Esophagus squamous epithelium (tissue), 5 donors: ENCODE results near the gene MYH7. TPM values are rescaled to one million over a fixed set of nuclear protein-coding genes. Genes with fewer than 3 reads are reported as not detected.
A peak's percentile ranks its signal among the peaks of the same experiment; 100 is the strongest.

Source experiments
- DNase-seq: peaks from one replicate; lab custom pipeline; 2025; lab: John Stamatoyannopoulos, UW
- H3K27ac ChIP-seq, 4 donors: fragments of 200-600 bp; sonication (generic); one replicate each; pipeline ENCODE4 v1.5.1; 2016 to 2019; ENCODE audit warnings: mild to moderate bottlenecking in 1 of 4
- H3K27me3 ChIP-seq, 4 donors: fragments of 200-600 bp; sonication (generic); 1 replicate in 3 of 4; 2 replicates in 1 of 4; pipeline versions ENCODE4 v1.5.1 to v1.6.0; 2017 to 2021; ENCODE audit warnings: antibody characterized with exemption in 1 of 4
- H3K36me3 ChIP-seq, 3 donors: fragments of 200-600 bp; sonication (generic); one replicate each; pipeline ENCODE4 v1.5.1; 2016 to 2019
- H3K4me1 ChIP-seq, 3 donors: fragments of 200-600 bp; sonication (generic); one replicate each; pipeline ENCODE4 v1.5.1; 2017 to 2019
- H3K4me3 ChIP-seq, 4 donors: fragments of 200-600 bp; sonication (generic); 1 replicate in 3 of 4; 2 replicates in 1 of 4; pipeline ENCODE4 v1.5.1; 2016 to 2019; ENCODE audit warnings: mild to moderate bottlenecking in 2 of 4, moderate library complexity in 1 of 4
- H3K9me3 ChIP-seq, 3 donors: fragments of 200-600 bp; sonication (generic); one replicate each; pipeline ENCODE4 v1.5.1; 2016 to 2019
- POLR2A ChIP-seq, 4 donors: fragments of 450-650 bp; IDR thresholded peaks; one replicate each; pipeline ENCODE4 v1.6.1; 2017; ENCODE audit warnings: antibody characterized with exemption in 4 of 4, mild to moderate bottlenecking in 4 of 4, moderate library complexity in 3 of 4
- WGBS, 2 donors: methylation state at CpG; one replicate each; pipeline ENCODE4 v1.1.5; 2018; 5-methylcytosine and 5-hydroxymethylcytosine counted together
- intact Hi-C: fragments of 100-400 bp; cut with DNase I; formaldehyde crosslinking; loops from one replicate; pipeline ENCODE4 v1.15.0; 2022
- total RNA-seq, 4 donors: library from RNA; depleted of rRNA; stranded (reverse); fragments of >200 nt; gene quantifications; one replicate each; pipeline ENCODE4 v1.1.0, GENCODE V29; 2016
- TF ChIP-seq, protein P1 (sequence below), 6 experiments: fragments of 450-650 bp in 4 of 6; fragments of 200-600 bp in 2 of 6; sonication (generic) in 2 of 6; IDR thresholded peaks; one replicate each; pipeline ENCODE4 v1.5.1; 2016 to 2019; ENCODE audit warnings: antibody characterized with exemption in 6 of 6, mild to moderate bottlenecking in 4 of 6, moderate library complexity in 4 of 6
- donor health status: DM: yes; HTN: yes; CAD: no.

MYH7 gene
- total RNA-seq, 4 donors from 2014 or later = not detected

DNA sequence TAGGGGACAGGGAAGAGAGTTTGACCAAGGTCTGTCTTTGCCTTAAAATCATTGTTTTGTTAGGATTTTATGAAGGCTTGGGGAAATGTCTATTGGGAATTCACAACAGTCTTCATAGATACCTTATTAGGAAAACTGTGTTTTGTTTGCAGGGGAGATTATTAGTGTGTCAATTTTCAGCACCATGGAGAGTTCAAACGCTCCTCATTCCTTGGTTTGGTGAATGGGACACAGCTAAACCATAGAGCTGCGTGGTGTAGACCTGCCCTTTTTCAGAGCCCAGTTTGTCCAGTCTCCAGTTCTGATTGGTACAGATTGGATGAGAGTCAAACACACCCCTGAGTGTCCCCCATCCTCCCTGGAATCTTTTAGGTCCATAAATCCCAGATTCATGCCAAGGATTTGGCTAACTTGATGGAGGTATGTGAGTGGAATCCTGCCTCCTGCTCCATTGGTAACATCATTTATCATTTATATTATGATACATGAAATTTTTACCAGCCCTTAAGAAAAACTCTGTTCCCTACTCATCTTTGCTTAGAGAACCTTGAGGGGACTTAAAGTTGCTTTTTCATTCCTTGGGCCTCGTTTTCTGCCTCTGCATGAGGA is 46.0 kb upstream of the MYH7 start:
- no peaks in the 10 kb centered on the region for H3K4me1 ChIP-seq
- no peaks in the 10 kb centered on the region for H3K9me3 ChIP-seq
- intact Hi-C loops = loop anchor here (5.0 kb wide), 1 partner anchor 81 kb away; no protein-coding TSS in a partner anchor
- DNase-seq = no peak
- H3K4me3 ChIP-seq = no peak overlapping the region
- TF ChIP-seq, protein P1, sequence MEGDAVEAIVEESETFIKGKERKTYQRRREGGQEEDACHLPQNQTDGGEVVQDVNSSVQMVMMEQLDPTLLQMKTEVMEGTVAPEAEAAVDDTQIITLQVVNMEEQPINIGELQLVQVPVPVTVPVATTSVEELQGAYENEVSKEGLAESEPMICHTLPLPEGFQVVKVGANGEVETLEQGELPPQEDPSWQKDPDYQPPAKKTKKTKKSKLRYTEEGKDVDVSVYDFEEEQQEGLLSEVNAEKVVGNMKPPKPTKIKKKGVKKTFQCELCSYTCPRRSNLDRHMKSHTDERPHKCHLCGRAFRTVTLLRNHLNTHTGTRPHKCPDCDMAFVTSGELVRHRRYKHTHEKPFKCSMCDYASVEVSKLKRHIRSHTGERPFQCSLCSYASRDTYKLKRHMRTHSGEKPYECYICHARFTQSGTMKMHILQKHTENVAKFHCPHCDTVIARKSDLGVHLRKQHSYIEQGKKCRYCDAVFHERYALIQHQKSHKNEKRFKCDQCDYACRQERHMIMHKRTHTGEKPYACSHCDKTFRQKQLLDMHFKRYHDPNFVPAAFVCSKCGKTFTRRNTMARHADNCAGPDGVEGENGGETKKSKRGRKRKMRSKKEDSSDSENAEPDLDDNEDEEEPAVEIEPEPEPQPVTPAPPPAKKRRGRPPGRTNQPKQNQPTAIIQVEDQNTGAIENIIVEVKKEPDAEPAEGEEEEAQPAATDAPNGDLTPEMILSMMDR (IDR thresholded peaks at IDR 0.05) = no peak
- TF ChIP-seq POLR2A (IDR thresholded peaks at IDR 0.05) = no peak
- H3K36me3 ChIP-seq = peaks cover 0 to 93% (median 21%) of the 10 kb centered on the region in 3 donors
- no peak overlapping the region for H3K27ac ChIP-seq
- H3K27me3 ChIP-seq = no peaks in the 10 kb centered on the region
- 50 to 61% methylated on average over 3 of the region's 3 CpGs for WGBS, 2 donors

DNA sequence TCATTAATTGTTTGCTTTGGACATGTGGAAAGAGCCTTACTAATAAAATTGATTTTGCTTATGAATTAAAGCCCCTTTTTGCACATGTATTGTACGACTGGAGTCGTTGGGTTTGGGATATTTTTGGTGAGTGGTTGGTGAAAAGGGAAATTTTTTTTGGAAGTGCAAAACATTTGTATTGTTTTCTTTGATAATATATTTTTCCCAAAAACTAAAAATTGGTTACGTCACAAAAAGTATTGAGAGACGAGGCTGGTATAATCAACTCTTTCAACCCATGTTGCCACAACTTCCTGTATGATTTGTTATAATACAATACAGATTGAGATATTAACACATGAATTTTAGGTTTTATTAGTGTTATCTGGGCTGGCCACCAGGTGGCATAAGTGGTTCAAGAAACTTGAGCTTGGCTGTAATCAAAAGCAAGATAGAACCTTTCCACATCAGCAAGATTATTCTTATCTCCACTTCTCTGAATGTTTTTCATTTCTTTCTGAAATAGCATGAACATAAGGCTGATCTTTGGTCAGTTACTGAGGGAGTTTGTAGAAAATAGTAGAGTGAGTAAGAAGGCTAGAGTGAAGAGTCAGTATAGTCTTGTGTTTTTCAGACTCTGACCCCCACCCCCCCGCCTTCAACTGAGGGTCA is 42.8 kb upstream of the MYH7 start:
- Histone ChIP-seq H3K9me3 (no peaks in the 10 kb centered on the region), H3K4me3 (no peak overlapping the region), H3K4me1 (no peaks in the 10 kb centered on the region), H3K27me3 (no peaks in the 10 kb centered on the region), H3K36me3 (peaks cover 15 to 95% (median 45%) of the 10 kb centered on the region in 3 donors), H3K27ac (no peak overlapping the region)
- no peak for DNase-seq
- TF ChIP-seq, protein P1 (IDR thresholded peaks at IDR 0.05) = peak; percentile 22 to 82 (median 69)
- TF ChIP-seq POLR2A (IDR thresholded peaks at IDR 0.05) = no peak
- 29 to 35% methylated on average over 5 of the region's 5 CpGs for WGBS, 2 donors
- intact Hi-C loops = no loop called here

DNA sequence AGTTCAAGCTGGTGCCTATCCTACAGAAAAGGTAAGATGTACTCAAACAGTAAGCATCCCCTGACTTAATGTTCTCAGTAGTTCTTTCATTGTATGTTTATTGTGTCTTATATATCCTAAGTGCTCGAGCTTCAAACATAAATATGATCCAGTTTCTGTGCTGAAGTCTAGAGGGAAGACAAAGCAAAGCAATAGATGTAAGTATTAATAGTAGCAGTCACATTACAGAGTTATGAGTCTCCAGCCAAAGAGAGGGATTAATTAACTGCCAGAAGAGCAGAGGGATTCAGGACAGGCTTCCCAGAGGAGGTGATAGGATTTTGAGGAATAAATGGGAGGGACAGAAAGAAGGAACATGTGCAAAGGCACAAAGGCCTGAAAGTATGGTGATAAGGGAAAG is 35.5 kb upstream of the MYH7 start:
- H3K27me3 ChIP-seq = no peaks in the 10 kb centered on the region
- DNase-seq = no peak
- H3K4me3 ChIP-seq = no peak overlapping the region
- H3K4me1 ChIP-seq = peaks cover 0 to 14% (median 7%) of the 10 kb centered on the region in 3 donors
- TF ChIP-seq, protein P1 (IDR thresholded peaks at IDR 0.05) = no peak
- no peak for TF ChIP-seq POLR2A (IDR thresholded peaks at IDR 0.05)
- no peaks in the 10 kb centered on the region for H3K9me3 ChIP-seq
- WGBS, 2 donors = 69 to 80% methylated on average over 1 of the region's 1 CpG
- peaks cover 26 to 54% (median 37%) of the 10 kb centered on the region in 3 donors for H3K36me3 ChIP-seq
- intact Hi-C loops = no loop called here
- H3K27ac ChIP-seq = no peak overlapping the region

DNA sequence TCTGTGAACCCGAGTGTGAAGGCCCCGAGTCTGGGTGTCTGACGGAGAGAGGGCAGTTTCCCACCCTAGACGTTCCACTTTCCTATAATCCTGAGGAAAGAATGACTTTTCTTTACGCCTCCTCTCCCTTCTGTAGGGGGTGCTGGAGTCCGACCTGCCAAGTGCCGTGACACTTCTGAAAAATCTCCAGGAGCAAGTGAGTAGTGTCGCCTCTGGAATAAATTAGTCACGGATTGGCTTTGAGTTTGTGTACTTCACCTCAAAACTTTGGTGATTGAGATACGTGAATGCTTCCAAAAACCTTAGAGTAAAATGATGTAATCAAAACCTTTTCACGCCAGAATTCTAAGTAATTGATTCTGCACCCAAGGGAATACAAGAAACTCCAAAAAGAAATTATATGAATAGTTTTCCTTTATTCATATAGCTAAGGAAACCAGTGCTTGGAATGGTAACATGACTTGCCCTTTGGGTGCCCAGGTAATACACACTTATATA is 34.5 kb upstream of the MYH7 start:
- peak overlapping the region; percentile 74 to 89 (median 87) for H3K27ac ChIP-seq
- H3K9me3 ChIP-seq = no peaks in the 10 kb centered on the region
- TF ChIP-seq, protein P1 (IDR thresholded peaks at IDR 0.05) = no peak
- no peak for TF ChIP-seq POLR2A (IDR thresholded peaks at IDR 0.05)
- peak overlapping the region; percentile 65 to 94 (median 82) for H3K4me3 ChIP-seq
- peaks cover 0 to 14% (median 7%) of the 10 kb centered on the region in 3 donors for H3K4me1 ChIP-seq
- intact Hi-C loops = no loop called here
- no peaks in the 10 kb centered on the region for H3K27me3 ChIP-seq
- H3K36me3 ChIP-seq = peaks cover 17 to 44% (median 27%) of the 10 kb centered on the region in 3 donors
- 0 to 1% methylated on average over 6 to 11 of the region's 11 CpGs for WGBS, 2 donors
- no peak for DNase-seq
